Medulla oblongata (tissue), 1 donor: ENCODE measurements around the gene POLR2B.
"Not testable (repeated sequence)": the region's sequence is repeated elsewhere in the genome, so short reads cannot be mapped to it uniquely, and the experiment has no call there.

Experiments used
- DNase-seq: peaks from one replicate; pipeline ENCODE4 v3.0.0-alpha.2; 2015; ENCODE audit errors: extremely low spot score

POLR2B gene

DNA sequence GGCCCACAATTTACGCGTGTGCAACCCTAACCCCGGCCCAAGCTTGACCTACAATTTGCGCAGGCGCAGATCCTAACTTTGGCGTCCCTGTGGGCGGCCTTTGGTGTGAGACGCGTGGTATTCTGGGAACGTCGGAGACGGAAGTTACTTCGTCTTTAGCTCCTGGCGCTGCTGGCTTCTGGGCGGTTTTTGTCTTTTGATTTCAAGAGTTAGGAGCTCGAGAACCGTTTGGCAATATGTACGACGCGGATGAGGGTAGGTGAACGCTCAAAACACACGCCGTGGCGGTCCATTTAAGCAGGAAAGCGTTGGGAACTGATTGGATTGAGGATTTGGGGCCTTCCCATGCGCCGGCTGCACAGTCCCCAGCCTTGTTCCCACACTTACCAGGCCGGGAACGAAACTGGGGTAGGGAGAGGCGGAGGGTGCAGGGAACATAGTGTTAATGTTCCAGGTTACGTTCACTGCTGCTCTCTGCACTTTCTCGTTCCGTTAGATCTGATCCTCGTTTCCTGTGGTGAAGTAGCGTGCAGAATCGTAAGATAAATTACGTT, at the start of gene POLR2B:
Gene POLR2B (plus strand): TSS at position 147 of the 554 bp plus-strand sequence. CDS start 90 bp downstream, at position 237.
- peak; percentile 97 for DNase-seq

DNA sequence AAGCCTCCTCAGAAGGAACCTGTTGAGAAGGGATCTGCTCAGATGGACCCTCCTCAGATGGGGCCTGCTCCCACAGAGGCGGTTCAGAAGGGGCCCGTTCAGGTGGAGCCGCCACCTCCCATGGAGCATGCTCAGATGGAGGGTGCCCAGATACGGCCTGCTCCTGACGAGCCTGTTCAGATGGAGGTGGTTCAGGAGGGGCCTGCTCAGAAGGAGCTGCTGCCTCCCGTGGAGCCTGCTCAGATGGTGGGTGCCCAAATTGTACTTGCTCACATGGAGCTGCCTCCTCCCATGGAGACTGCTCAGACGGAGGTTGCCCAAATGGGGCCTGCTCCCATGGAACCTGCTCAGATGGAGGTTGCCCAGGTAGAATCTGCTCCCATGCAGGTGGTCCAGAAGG, 48.1 kb upstream of the POLR2B start:
- no peak for DNase-seq

DNA sequence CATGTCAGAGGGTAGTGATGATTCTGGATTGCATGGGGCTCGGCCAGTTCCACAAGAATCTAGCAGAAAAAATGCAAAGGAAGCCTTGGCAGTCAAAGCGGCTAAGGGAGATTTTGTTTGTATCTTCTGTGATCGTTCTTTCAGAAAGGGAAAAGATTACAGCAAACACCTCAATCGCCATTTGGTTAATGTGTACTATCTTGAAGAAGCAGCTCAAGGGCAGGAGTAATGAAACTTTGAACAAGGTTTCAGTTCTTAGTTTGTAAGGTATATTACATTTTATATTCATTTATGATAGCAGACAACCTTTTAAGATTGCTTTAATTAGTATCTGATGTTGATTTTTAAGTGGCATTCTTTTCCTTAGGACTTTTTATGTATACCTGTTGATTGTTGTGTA, 46.8 kb upstream of the POLR2B start:
- no peak for DNase-seq

- DNase-seq, result no peak
Measured at GRCh38 chr4:56937262-56937661, 41.4 kb upstream of the POLR2B start.

DNA sequence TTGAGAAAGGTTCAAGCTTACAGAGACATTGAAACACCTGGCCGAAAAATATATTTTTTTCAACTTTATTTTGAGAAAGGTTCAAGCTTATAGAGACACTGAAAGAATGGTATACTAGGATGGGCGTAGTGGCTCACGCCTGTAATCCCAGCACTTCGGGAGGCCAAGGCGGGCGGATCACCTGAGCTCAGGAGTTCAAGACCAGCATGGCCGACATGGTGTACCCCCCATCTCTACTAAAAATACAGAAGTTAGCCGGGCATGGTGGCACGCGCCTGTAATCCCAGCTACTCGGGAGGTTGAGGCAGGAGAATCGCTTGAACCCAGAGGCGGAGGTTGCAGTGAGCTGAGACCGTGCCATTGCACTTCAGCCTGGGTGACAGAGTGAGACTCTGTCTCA, 38.9 kb upstream of the POLR2B start:
- not testable (repeated sequence) for DNase-seq

DNA sequence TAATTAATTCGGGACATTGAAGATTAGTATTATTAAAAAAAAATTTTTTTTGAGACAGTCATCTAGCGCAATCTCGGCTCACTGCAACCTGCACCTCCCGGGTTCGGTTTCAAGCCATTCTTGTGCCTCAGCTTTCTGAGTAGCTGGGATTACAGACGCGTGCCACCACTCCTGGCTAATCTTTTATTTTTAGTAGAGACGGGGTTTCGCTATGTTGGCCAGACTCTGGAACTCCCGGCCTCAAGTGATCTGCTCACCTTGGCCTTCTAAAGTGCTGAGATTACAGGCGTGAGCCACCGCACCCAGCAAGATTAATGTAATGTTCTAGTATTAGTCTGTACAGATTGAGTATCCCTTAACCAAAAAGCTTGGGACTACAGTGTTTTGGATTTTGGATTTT, 38.3 kb upstream of the POLR2B start:
- no peak for DNase-seq

DNA sequence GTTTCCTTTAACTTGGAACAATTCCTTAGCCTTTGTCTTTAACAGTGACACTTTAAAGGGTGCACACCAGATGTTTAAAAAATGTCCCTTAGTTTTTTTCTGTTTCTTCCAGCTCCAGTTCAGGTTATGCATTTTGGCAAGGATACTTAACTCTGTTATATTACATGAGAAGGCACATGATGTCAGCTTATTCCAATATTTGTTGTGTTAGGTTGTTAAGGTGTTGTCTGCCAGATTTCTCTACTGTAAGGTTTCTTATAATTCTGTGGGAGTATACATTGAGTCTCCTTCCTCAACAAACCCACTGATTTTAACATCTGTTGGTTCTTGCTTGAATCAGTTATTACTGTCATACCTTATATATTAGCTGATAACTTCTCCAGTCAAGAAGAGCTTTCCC, 37.7 kb upstream of the POLR2B start:
- DNase-seq, result no peak

DNA sequence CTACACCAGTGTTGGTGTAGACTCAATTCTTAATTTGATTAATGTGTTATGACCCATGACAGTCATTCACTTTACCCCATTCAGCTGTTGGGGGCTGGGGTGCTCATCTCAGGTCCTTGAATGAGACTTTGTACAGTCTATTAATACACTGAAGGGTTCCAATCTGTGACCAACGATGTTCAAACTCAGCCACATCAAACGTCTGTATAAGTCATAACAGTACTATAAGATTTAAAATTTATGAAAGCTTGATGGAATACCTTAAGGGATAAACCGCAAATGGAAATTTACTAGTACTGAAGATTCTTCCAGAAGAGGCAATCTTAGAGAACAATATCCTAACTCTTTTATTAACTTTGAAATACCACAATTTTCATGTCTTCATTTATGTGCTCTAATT, 37.3 kb upstream of the POLR2B start:
- no peak for DNase-seq

DNA sequence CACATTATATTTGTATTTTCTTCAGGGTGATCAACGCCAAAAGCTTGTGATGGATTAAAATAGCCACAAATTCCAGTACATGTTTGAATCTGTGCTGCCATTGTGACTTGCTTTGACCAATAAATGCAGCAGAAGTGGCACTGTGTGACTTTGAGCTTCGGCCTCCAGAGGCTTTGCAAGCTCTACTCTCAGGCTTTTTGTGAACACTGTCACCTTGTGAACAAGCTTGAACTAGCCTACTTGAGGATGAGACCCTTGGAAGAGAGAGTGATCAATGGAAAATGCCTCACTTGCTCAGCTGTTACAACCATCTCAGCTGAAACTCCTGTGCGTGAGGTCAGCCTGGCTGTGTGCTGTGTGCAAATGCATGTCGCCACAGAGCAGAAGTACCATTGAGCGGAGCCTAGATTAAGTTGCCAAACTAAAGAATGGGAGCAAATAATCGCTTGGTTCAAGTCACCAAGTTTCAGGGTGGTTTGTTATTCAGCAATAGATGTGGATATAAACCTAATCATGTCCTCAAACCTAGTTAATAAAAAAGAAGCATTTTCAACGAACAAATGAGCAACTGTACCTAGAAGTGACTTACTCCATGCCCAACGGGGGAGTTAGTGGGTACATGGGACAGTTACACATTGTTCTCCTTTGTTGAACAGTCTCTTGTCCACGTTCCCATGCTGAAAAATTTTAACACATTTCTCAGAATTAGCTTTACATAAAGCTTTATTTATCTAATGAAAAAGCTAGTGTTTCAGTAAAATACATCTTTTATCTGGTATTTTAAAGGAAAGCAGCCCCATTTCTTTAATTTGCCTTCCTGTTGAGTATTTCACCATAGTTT, 24.8 kb upstream of the POLR2B start:
- peak; percentile 46 for DNase-seq

DNA sequence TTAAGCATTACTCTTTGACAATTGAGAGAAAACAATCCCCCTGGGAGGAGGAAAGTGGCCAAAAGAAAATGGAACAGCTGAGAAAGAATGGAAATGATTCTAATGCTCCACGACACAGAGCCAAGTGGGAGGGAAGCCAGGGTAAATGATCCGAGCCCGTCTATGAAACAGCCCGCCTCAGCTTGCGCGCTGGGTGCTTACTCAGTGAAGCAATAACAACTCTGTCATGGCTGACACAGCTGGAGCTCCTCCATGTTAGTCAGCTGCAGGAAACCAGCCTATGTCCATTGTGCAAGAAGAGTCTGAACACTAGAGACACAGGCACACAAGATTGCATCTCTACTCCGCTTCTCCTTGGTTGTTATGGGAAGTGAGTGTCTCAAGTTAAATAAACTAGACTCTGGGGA, 20.6 kb upstream of the POLR2B start:
- DNase-seq, result peak; percentile 77

DNA sequence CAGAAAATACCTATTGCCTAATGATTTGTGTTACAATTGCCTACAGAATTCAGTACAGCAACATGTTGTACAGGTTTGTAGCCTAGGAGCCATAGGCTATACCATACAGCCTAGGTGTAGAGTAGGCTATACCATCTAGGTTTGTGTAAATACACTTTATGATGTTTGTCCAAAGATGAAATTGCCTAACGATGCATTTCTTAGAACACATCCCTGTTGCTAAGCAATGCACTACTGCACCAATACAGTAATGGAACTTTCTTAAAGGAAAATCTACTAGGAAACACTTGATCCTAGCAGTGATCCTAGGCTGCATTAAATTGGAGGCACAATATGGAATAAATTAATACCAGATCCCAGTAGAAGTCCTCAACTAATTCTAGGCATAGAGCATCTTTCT, 19.6 kb upstream of the POLR2B start:
- no peak for DNase-seq

DNA sequence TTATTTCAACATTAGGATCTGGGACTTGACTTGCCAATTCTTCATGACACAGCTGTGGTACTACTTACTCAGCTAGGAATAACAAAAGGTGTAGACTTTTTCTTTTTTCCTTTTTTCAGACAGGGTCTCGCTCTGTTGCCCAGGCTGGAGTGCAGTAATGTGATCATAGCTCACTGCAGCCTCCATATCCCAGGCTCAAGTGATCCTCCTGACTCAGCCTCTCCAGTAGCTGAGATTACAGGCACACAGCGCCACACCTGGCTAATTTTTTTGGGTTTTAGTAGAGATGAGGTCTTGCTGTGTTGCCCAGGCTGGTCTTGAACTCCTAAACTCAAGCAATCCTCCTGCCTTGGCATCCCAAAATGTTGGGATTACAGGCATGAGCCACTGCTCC, 17.6 kb upstream of the POLR2B start:
- no peak for DNase-seq

GRCh38 chr4:56971383-56971782, 7.3 kb upstream of the POLR2B start:
- no peak for DNase-seq

DNA sequence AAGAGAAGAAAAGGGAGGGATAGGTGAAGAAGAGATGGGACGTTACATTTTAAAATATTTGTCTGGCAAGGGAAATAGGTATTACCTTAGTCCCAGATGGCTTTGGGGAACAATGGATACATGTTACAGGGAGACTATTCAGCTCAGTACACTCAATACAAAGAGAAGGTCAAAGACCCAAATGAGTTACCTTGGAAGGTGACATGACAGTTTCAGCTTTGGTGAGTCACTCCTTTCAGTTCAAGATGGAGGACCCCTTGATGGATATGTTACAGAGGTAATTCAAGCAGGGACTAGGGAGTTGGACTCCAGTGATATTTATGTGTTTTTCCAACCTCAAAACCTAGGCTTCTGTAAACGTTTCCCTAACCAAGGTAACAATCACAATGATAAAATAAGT, 6.3 kb upstream of the POLR2B start:
- DNase-seq, result no peak

- DNase-seq, result no peak
Measured at GRCh38 chr4:56972809-56973208, 5.9 kb upstream of the POLR2B start.

DNA sequence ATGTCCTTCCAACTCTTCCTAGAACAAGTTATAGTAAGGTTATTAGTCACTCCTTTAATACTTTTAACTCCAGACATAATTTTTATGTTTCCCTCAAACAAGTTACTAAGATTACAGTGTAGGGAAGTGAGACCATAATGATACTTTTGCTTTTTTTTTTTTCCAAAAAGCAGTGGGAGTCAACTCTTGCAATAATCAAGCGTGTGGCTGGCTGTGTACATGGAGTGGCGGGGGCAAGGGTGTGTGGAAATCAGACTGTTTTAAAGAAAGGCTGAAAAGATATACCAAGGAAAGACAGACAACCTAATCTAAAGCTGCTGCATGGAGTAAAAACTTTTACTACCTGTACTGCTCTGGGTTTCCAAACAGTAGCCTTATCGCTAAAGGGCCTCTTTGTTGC, 5.4 kb upstream of the POLR2B start:
- no peak for DNase-seq

GRCh38 chr4:56976283-56976836, 2.3 kb upstream of the POLR2B start:
- DNase-seq, result no peak

DNA sequence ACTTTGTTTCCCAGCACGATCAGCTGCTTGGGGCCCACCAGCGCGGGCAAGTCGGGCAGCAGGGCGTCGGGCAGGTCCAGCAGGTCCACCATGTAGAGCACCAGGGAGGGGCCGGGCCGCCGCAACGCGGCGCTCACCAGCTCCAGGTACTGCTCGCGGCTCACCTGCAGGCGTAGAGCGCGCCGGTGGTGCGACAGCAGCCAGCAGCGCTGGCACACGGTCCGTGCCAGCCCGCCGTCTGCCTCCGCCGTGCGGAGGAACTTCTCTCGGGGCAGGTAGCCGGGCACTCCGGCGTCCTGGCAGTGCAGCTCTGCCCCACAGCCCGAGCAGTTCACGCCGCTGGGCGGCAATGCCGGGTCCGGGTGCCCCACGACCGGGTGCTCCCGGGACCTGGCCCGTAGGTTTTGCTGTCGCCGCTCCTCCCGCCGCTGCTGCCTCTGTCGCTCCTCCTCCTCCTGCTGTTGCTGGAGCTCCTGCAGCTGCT, 1.8 kb upstream of the POLR2B start:
- DNase-seq, result no peak

- DNase-seq, result peak; percentile 99
Measured at GRCh38 chr4:56977321-56978012, 1.2 kb upstream of the POLR2B start, which contains the start of gene NOA1. TSS of gene NOA1 (minus strand) at chr4:56977606. CDS start at chr4:56977585, 21 bp downstream.

- no peak for DNase-seq
Measured at GRCh38 chr4:56979421-56980072, 851 bp downstream of the POLR2B start.

- no peak for DNase-seq
Measured at GRCh38 chr4:56981795-56982201, 3.1 kb downstream of the POLR2B start.

GRCh38 chr4:56986192-56986591, 7.5 kb downstream of the POLR2B start:
- DNase-seq, result no peak
